Vagina (tissue), 2 donors: ENCODE measurements around the gene APBA3.

ENCODE experiments used
- CTCF ChIP-seq, 3 experiments: fragments of 450-650 bp in 2 of 3; fragments of 200-600 bp in 1 of 3; sonication (generic) in 1 of 3; IDR thresholded peaks; one replicate each; pipeline ENCODE4 v1.5.1; 2017 to 2019; ENCODE audit warnings: antibody characterized with exemption in 3 of 3, mild to moderate bottlenecking in 2 of 3, moderate library complexity in 2 of 3
- POLR2A ChIP-seq, 2 donors: fragments of 450-650 bp; IDR thresholded peaks; one replicate each; pipeline ENCODE4 v1.6.1; 2017; ENCODE audit warnings: antibody characterized with exemption in 2 of 2, mild to moderate bottlenecking in 2 of 2, moderate library complexity in 2 of 2

- TF ChIP-seq CTCF (IDR thresholded peaks at IDR 0.05) (no peak), POLR2A (IDR thresholded peaks at IDR 0.05) (no peak)
Measured at GRCh38 chr19:3770136-3770999, 8.9 kb upstream of the APBA3 start.
